ENCODE measurements around the gene RPRML. TPM values are rescaled to one million over a fixed set of nuclear protein-coding genes. Genes with fewer than 3 reads are reported as not detected.

RPRML gene
- total and polyA plus RNA-seq, 7 experiments from 2014 or later: not detected

- Histone ChIP-seq H3K9me3 (ENCODE audit: control insufficient read depth in 2 of 3, low read length in 3 of 3) (no peaks in the 10 kb centered on the region), H3K27ac (ENCODE audit: low read depth, low read length) (no peak overlapping the region), H3K27me3 (ENCODE audit: control insufficient read depth in 2 of 2, insufficient read depth in 2 of 2, low read length in 2 of 2) (no peaks in the 10 kb centered on the region), H3K4me3 (ENCODE audit: low read length) (no peak overlapping the region), H3K4me1 (ENCODE audit: control insufficient read depth in 2 of 2, insufficient read depth in 2 of 2, low read length in 2 of 2) (no peaks in the 10 kb centered on the region), H3K36me3 (ENCODE audit: control insufficient read depth in 2 of 3, insufficient read depth in 3 of 3, low read length in 3 of 3) (peaks cover 0 to 12% (median 0%) of the 10 kb centered on the region in 3 experiments)
- ATAC-seq: no peak
- DNase-seq: no peak
- H3K4me1 Mint-ChIP-seq: no peaks in the 10 kb centered on the region
- no peak overlapping the region for H3K27ac Mint-ChIP-seq
- peaks cover 8 to 21% (median 13%) of the 10 kb centered on the region in 5 donors for H3K27me3 Mint-ChIP-seq
- H3K36me3 Mint-ChIP-seq: peaks cover 2 to 45% (median 31%) of the 10 kb centered on the region in 5 donors
- no peaks in the 10 kb centered on the region for H3K9me3 Mint-ChIP-seq
- no peak overlapping the region for H3K4me3 Mint-ChIP-seq
- intact Hi-C loops (cut with micrococcal nuclease): no loop called here
- CTCF ChIA-PET: no interaction called here
- POLR2A ChIA-PET: no interaction called here
These were observed 7.3 kb downstream of the RPRML start for GRCh38 chr17:46971647-46972300.

GRCh38 chr17:46968896-46969295 lies 10.2 kb downstream of the RPRML start:
- Mint-ChIP-seq H3K9me3 (no peaks in the 10 kb centered on the region), H3K36me3 (peaks cover 1 to 41% (median 28%) of the 10 kb centered on the region in 5 donors), H3K4me1 (peaks cover 0 to 3% (median 0%) of the 10 kb centered on the region in 7 donors), H3K27me3 (peaks cover 0 to 23% (median 6%) of the 10 kb centered on the region in 5 donors), H3K4me3 (no peak overlapping the region), H3K27ac (no peak overlapping the region)
- DNase-seq (no peak), ATAC-seq (no peak)
- ChIA-PET CTCF (no interaction called here), POLR2A (no interaction called here)
- no peaks in the 10 kb centered on the region for H3K4me1 ChIP-seq (ENCODE audit: control insufficient read depth in 2 of 2, insufficient read depth in 2 of 2, low read length in 2 of 2)
- H3K27ac ChIP-seq (ENCODE audit: low read depth, low read length): no peak overlapping the region
- no peaks in the 10 kb centered on the region for H3K27me3 ChIP-seq (ENCODE audit: control insufficient read depth in 2 of 2, insufficient read depth in 2 of 2, low read length in 2 of 2)
- peaks cover 0 to 12% (median 0%) of the 10 kb centered on the region in 3 experiments for H3K36me3 ChIP-seq (ENCODE audit: control insufficient read depth in 2 of 3, insufficient read depth in 3 of 3, low read length in 3 of 3)
- H3K9me3 ChIP-seq (ENCODE audit: control insufficient read depth in 2 of 3, low read length in 3 of 3): no peaks in the 10 kb centered on the region
- intact Hi-C loops (cut with micrococcal nuclease): no loop called here
- no peak overlapping the region for H3K4me3 ChIP-seq (ENCODE audit: low read length)

- intact Hi-C loops (cut with micrococcal nuclease): no loop called here
- H3K27me3 ChIP-seq (ENCODE audit: control insufficient read depth in 2 of 2, insufficient read depth in 2 of 2, low read length in 2 of 2): no peaks in the 10 kb centered on the region
- H3K27ac ChIP-seq (ENCODE audit: low read depth, low read length): no peak overlapping the region
- no peaks in the 10 kb centered on the region for H3K4me1 ChIP-seq (ENCODE audit: control insufficient read depth in 2 of 2, insufficient read depth in 2 of 2, low read length in 2 of 2)
- Mint-ChIP-seq H3K9me3 (no peaks in the 10 kb centered on the region), H3K27me3 (peaks cover 0 to 23% (median 6%) of the 10 kb centered on the region in 5 donors), H3K4me3 (no peak overlapping the region), H3K36me3 (peaks cover 1 to 37% (median 26%) of the 10 kb centered on the region in 5 donors), H3K27ac (no peak overlapping the region), H3K4me1 (peaks cover 0 to 3% (median 0%) of the 10 kb centered on the region in 7 donors)
- H3K4me3 ChIP-seq (ENCODE audit: low read length): no peak overlapping the region
- CTCF ChIA-PET: no interaction called here
- DNase-seq (no peak), ATAC-seq (no peak)
- H3K36me3 ChIP-seq (ENCODE audit: control insufficient read depth in 2 of 3, insufficient read depth in 3 of 3, low read length in 3 of 3): peaks cover 0 to 12% (median 0%) of the 10 kb centered on the region in 3 experiments
- POLR2A ChIA-PET: no interaction called here
- H3K9me3 ChIP-seq (ENCODE audit: control insufficient read depth in 2 of 3, low read length in 3 of 3): no peaks in the 10 kb centered on the region
These were observed 10.7 kb downstream of the RPRML start for GRCh38 chr17:46968224-46968834.

- intact Hi-C loops (cut with micrococcal nuclease): no loop called here
- ChIA-PET POLR2A (no interaction called here), CTCF (no interaction called here)
- H3K4me3 Mint-ChIP-seq: no peak overlapping the region
- peaks cover 0 to 12% (median 4%) of the 10 kb centered on the region in 11 donors for H3K9me3 Mint-ChIP-seq
- H3K4me1 ChIP-seq (ENCODE audit: control insufficient read depth in 2 of 2, insufficient read depth in 2 of 2, low read length in 2 of 2): no peaks in the 10 kb centered on the region
- peaks cover 0 to 12% (median 0%) of the 10 kb centered on the region in 3 experiments for H3K36me3 ChIP-seq (ENCODE audit: control insufficient read depth in 2 of 3, insufficient read depth in 3 of 3, low read length in 3 of 3)
- H3K27ac Mint-ChIP-seq: peak overlapping the region in 1 of 9 donors; percentile 30
- H3K4me3 ChIP-seq (ENCODE audit: low read length): no peak overlapping the region
- no peaks in the 10 kb centered on the region for H3K9me3 ChIP-seq (ENCODE audit: control insufficient read depth in 2 of 3, low read length in 3 of 3)
- peaks cover 3 to 46% (median 36%) of the 10 kb centered on the region in 5 donors for H3K36me3 Mint-ChIP-seq
- H3K27me3 Mint-ChIP-seq: peaks cover 0 to 23% (median 6%) of the 10 kb centered on the region in 5 donors
- H3K4me1 Mint-ChIP-seq: peaks cover 0 to 8% (median 0%) of the 10 kb centered on the region in 7 donors
- no peak for DNase-seq
- no peak overlapping the region for H3K27ac ChIP-seq (ENCODE audit: low read depth, low read length)
- H3K27me3 ChIP-seq (ENCODE audit: control insufficient read depth in 2 of 2, insufficient read depth in 2 of 2, low read length in 2 of 2): no peaks in the 10 kb centered on the region
- no peak for ATAC-seq
These were observed 14.5 kb downstream of the RPRML start for GRCh38 chr17:46964315-46965265.

- POLR2A ChIA-PET: no interaction called here
- CTCF ChIA-PET: interaction anchor here (1.3 kb wide), 1 partner anchor 22 kb away, joined by 5 read pairs; no protein-coding TSS in a partner anchor
- no peak for DNase-seq
- Mint-ChIP-seq H3K4me3 (no peak overlapping the region), H3K27ac (no peak overlapping the region), H3K36me3 (peaks cover 3 to 51% (median 35%) of the 10 kb centered on the region in 5 donors), H3K4me1 (peaks cover 0 to 8% (median 0%) of the 10 kb centered on the region in 7 donors), H3K9me3 (peaks cover 0 to 12% (median 5%) of the 10 kb centered on the region in 11 donors), H3K27me3 (peaks cover 0 to 23% (median 6%) of the 10 kb centered on the region in 5 donors)
- peaks cover 0 to 5% (median 0%) of the 10 kb centered on the region in 3 experiments for H3K36me3 ChIP-seq (ENCODE audit: control insufficient read depth in 2 of 3, insufficient read depth in 3 of 3, low read length in 3 of 3)
- H3K27ac ChIP-seq (ENCODE audit: low read depth, low read length): no peak overlapping the region
- intact Hi-C loops (cut with micrococcal nuclease): no loop called here
- ATAC-seq: no peak
- H3K4me3 ChIP-seq (ENCODE audit: low read length): no peak overlapping the region
- no peaks in the 10 kb centered on the region for H3K27me3 ChIP-seq (ENCODE audit: control insufficient read depth in 2 of 2, insufficient read depth in 2 of 2, low read length in 2 of 2)
- no peaks in the 10 kb centered on the region for H3K4me1 ChIP-seq (ENCODE audit: control insufficient read depth in 2 of 2, insufficient read depth in 2 of 2, low read length in 2 of 2)
- H3K9me3 ChIP-seq (ENCODE audit: control insufficient read depth in 2 of 3, low read length in 3 of 3): no peaks in the 10 kb centered on the region
These were observed 15.5 kb downstream of the RPRML start for GRCh38 chr17:46963571-46963970.

- H3K4me3 ChIP-seq (ENCODE audit: low read length): no peak overlapping the region
- no peaks in the 10 kb centered on the region for H3K4me1 ChIP-seq (ENCODE audit: control insufficient read depth in 2 of 2, insufficient read depth in 2 of 2, low read length in 2 of 2)
- no peaks in the 10 kb centered on the region for H3K36me3 ChIP-seq (ENCODE audit: control insufficient read depth in 2 of 3, insufficient read depth in 3 of 3, low read length in 3 of 3)
- ChIA-PET POLR2A (no interaction called here), CTCF (interaction anchor here (1.3 kb wide), 1 partner anchor 20 kb away, joined by 5 read pairs; no protein-coding TSS in a partner anchor)
- no peak for ATAC-seq
- Mint-ChIP-seq H3K9me3 (peaks cover 0 to 12% (median 5%) of the 10 kb centered on the region in 11 donors), H3K27me3 (peaks cover 0 to 17% (median 6%) of the 10 kb centered on the region in 5 donors), H3K4me3 (no peak overlapping the region), H3K36me3 (peaks cover 3 to 50% (median 33%) of the 10 kb centered on the region in 5 donors), H3K4me1 (peaks cover 0 to 8% (median 0%) of the 10 kb centered on the region in 7 donors), H3K27ac (no peak overlapping the region)
- no peak for DNase-seq
- no peaks in the 10 kb centered on the region for H3K27me3 ChIP-seq (ENCODE audit: control insufficient read depth in 2 of 2, insufficient read depth in 2 of 2, low read length in 2 of 2)
- intact Hi-C loops (cut with micrococcal nuclease): no loop called here
- H3K9me3 ChIP-seq (ENCODE audit: control insufficient read depth in 2 of 3, low read length in 3 of 3): no peaks in the 10 kb centered on the region
- no peak overlapping the region for H3K27ac ChIP-seq (ENCODE audit: low read depth, low read length)
These were observed 16.7 kb downstream of the RPRML start for GRCh38 chr17:46962374-46962790.
